ENCODE measurements around the gene HOXD13. TPM values are rescaled to one million over a fixed set of nuclear protein-coding genes. Genes with fewer than 3 reads are reported as not detected.
A peak's percentile ranks its signal among the peaks of the same experiment; 100 is the strongest.

The HOXD13 gene
- total RNA-seq, 1 experiment from 2014 or later: 0.36 TPM

GRCh38 chr2:176096243-176096985 lies 3.9 kb downstream of the HOXD13 start:
- POLR2A ChIA-PET (ENCODE audit: unreplicated experiment): interaction anchor here (0.6 kb wide), 1 partner anchor 572 kb away, joined by 6 read pairs; no protein-coding TSS in a partner anchor
- no peaks in the 10 kb centered on the region for H3K9me3 ChIP-seq (ENCODE audit: low read length)
- no peaks in the 10 kb centered on the region for H4K20me1 ChIP-seq (ENCODE audit: low read length)
- no peaks in the 10 kb centered on the region for H3K79me2 ChIP-seq (ENCODE audit: low read length)
- peak; percentile 9 for ATAC-seq
- no peaks in the 10 kb centered on the region for H3K36me3 ChIP-seq (ENCODE audit: low read depth, low read length)
- TF ChIP-seq EZH2phosphoT487 (IDR thresholded peaks at IDR 0.05; ENCODE audit: borderline replicate concordance, low read length): no peak
- no peak for TF ChIP-seq CTCF (conservative IDR thresholded peaks at IDR 0.05; ENCODE audit: low read depth, low read length)
- no peak for TF ChIP-seq EZH2 (IDR thresholded peaks at IDR 0.05; ENCODE audit: low read length, unreplicated experiment)
- intact Hi-C loops (cut with micrococcal nuclease): loop anchor here (2.0 to 10.0 kb wide), 3 partner anchors 406 to 1062 kb away; no protein-coding TSS in a partner anchor
- 0 out of 2 replicates have a peak, but pooled peaks cover 10% of the 10 kb centered on the region for H3K27me3 ChIP-seq (ENCODE audit: low read length)
- peak overlapping the region; percentile 56 for H3K9ac ChIP-seq (ENCODE audit: low read length)
- peak overlapping the region; percentile 99 for H3K4me2 ChIP-seq (ENCODE audit: low read length)
- peaks cover 5% of the 10 kb centered on the region; the same call in 1 of the 2 replicates for H3K4me1 ChIP-seq (ENCODE audit: insufficient read depth, low read length)
- H3K4me3 ChIP-seq (ENCODE audit: low read length): peak overlapping the region; percentile 88
- CTCF ChIA-PET: interaction anchor here (0.5 to 2.5 kb wide), 6 partner anchors 8 to 1051 kb away, joined by 3 to 12 read pairs (median 4); no protein-coding TSS in a partner anchor
- H3K27ac ChIP-seq (ENCODE audit: low read length): no peak overlapping the region
- no TSS peak for BruUV-seq (replicated peaks)
- H2AFZ ChIP-seq (ENCODE audit: low read length): peak overlapping the region; percentile 98
- no peaks in the 10 kb centered on the region for H3F3A ChIP-seq (ENCODE audit: low read length, unreplicated experiment)
- no peaks in the 10 kb centered on the region for H3K9me2 ChIP-seq (replicated peaks; ENCODE audit: low read length)
- peak; percentile 44 for DNase-seq

- Histone ChIP-seq H3F3A (ENCODE audit: low read length, unreplicated experiment) (no peaks in the 10 kb centered on the region), H3K27ac (ENCODE audit: low read length) (no peak overlapping the region), H3K4me3 (ENCODE audit: low read length) (peak overlapping the region; percentile 88), H3K36me3 (ENCODE audit: low read depth, low read length) (no peaks in the 10 kb centered on the region), H3K9me2 (replicated peaks; ENCODE audit: low read length) (no peaks in the 10 kb centered on the region), H3K27me3 (ENCODE audit: low read length) (0 out of 2 replicates have a peak, but pooled peaks cover 3% of the 10 kb centered on the region), H3K9me3 (ENCODE audit: low read length) (no peaks in the 10 kb centered on the region), H3K79me2 (ENCODE audit: low read length) (no peaks in the 10 kb centered on the region), H3K9ac (ENCODE audit: low read length) (peak overlapping the region; percentile 56), H4K20me1 (ENCODE audit: low read length) (no peaks in the 10 kb centered on the region), H3K4me1 (ENCODE audit: insufficient read depth, low read length) (peaks cover 5% of the 10 kb centered on the region; the same call in 1 of the 2 replicates), H3K4me2 (ENCODE audit: low read length) (peak overlapping the region; percentile 99), H2AFZ (ENCODE audit: low read length) (peak overlapping the region; percentile 98)
- TF ChIP-seq CTCF (conservative IDR thresholded peaks at IDR 0.05; ENCODE audit: low read depth, low read length): peak; percentile 90
- no peak for TF ChIP-seq EZH2 (IDR thresholded peaks at IDR 0.05; ENCODE audit: low read length, unreplicated experiment)
- peak; percentile 86 for ATAC-seq
- CTCF ChIA-PET: interaction anchor here (0.6 to 2.5 kb wide), 6 partner anchors 9 to 894 kb away, joined by 3 to 12 read pairs (median 4); no protein-coding TSS in a partner anchor
- POLR2A ChIA-PET (ENCODE audit: unreplicated experiment): no interaction called here
- peak; percentile 80 for DNase-seq
- BruUV-seq (replicated peaks): TSS peak; percentile 24
- intact Hi-C loops (cut with micrococcal nuclease): loop anchor here (1.0 to 10.0 kb wide), 6 partner anchors 406 to 1062 kb away; no protein-coding TSS in a partner anchor
Observed at GRCh38 chr2:176096986-176097819, 4.7 kb downstream of the HOXD13 start.

Measured in PC-3 (cell line).